GM12872 (cell line): ENCODE measurements around the gene LRP1B.

ENCODE experiments used
- TF ChIP-seq, protein P1 (sequence below): IDR thresholded peaks from 3 replicates; pipeline ENCODE4 v1.5.1; 2011; ENCODE audit warnings: low read depth, mild to moderate bottlenecking, low read length, moderate library complexity; ENCODE audit not compliant: insufficient read depth

LRP1B gene

DNA sequence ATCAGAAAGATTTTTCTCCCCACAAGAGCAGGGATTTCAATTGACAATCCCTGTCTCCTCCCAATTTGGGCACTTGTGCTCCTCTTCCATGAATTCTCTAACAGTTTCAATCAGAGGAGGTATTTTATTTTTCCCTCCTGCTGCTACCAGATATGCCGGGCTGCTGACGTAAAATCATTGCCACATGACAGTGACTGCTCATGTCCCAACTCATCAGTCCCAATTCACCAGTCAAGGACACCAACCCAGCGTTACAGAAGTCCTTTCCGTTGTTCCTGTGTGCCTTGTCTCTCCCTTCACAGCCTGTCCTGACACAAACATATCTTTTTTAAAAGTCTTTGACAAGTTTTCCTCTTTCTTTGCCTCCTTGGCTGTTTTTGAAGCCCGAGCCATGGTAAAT, 540.2 kb downstream of the LRP1B start:
- TF ChIP-seq, protein P1, sequence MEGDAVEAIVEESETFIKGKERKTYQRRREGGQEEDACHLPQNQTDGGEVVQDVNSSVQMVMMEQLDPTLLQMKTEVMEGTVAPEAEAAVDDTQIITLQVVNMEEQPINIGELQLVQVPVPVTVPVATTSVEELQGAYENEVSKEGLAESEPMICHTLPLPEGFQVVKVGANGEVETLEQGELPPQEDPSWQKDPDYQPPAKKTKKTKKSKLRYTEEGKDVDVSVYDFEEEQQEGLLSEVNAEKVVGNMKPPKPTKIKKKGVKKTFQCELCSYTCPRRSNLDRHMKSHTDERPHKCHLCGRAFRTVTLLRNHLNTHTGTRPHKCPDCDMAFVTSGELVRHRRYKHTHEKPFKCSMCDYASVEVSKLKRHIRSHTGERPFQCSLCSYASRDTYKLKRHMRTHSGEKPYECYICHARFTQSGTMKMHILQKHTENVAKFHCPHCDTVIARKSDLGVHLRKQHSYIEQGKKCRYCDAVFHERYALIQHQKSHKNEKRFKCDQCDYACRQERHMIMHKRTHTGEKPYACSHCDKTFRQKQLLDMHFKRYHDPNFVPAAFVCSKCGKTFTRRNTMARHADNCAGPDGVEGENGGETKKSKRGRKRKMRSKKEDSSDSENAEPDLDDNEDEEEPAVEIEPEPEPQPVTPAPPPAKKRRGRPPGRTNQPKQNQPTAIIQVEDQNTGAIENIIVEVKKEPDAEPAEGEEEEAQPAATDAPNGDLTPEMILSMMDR: no peak

DNA sequence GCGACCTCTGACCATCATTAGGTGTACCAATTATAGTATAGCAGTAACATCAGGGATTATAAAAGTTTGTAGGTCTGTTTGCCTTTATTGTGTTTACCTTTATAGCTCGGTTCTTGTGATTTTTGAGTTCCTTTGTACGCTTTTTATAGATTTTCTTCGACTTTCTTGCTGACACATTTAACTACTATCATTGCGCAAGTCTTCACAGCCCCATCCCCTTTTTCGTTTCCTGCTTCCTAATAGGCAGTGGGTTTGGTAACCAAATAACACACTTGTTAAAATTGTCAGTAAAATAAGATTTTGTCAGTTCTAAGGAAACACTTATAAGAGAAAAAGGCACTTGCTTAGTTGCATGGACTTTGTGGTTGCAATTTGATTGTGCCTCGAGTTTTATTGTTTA, 541.5 kb downstream of the LRP1B start:
- TF ChIP-seq, protein P1: no peak

DNA sequence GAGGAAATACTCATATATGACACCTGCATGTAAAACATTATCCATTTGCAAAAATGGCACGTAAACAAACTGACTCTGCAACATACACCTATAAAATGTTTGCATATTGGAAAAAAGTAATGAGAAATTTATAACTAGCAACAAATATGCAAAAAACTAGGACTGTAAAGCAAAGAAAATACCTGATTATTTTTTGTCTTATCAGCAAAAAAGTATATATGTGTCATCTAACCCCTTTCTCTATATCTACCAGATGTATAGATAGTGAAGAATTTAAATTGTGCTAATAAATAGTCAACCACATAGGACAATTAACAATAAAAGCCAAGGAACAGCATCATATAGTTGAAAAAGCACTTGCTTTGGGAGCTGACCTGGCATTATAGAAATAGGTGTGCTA, 543.8 kb downstream of the LRP1B start:
- TF ChIP-seq, protein P1: no peak

DNA sequence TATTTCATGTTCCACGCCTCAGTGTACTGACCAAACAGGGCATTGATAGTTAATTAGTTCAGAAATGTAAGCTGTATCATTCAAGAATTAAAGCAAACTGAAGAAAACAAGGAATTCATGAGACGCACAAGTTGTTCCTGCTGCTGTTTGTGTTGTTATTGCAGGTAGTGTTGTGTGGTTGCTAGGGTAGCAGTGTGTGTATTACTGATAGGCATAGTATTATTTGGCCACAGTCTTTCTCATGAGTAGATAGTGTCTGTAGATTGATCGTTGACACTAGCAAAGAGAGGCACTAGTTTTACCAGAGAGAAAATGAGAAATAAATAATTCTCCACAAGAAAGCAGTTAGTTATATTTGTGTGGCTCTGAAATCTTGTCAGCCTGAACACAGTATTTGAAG, 548.6 kb downstream of the LRP1B start:
- TF ChIP-seq, protein P1: no peak

DNA sequence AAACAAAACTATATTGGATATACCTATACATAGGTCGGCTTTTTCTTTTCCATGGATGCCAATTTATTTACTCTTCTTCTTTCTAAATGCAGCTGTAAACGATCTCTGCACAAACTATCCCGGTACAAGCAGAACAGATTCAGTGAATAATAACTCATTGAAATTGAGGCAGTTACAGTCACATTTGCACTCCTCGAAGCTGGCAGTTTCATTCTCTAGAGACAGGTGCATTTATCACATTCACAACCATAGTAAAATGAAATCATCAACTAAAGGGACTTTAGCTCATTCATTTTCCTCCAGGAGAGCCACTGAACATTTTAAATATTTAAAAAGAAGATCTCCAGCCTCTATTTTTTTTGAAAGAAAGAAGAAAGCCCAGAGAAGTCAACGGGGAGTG, 551.7 kb downstream of the LRP1B start:
- TF ChIP-seq, protein P1: no peak

DNA sequence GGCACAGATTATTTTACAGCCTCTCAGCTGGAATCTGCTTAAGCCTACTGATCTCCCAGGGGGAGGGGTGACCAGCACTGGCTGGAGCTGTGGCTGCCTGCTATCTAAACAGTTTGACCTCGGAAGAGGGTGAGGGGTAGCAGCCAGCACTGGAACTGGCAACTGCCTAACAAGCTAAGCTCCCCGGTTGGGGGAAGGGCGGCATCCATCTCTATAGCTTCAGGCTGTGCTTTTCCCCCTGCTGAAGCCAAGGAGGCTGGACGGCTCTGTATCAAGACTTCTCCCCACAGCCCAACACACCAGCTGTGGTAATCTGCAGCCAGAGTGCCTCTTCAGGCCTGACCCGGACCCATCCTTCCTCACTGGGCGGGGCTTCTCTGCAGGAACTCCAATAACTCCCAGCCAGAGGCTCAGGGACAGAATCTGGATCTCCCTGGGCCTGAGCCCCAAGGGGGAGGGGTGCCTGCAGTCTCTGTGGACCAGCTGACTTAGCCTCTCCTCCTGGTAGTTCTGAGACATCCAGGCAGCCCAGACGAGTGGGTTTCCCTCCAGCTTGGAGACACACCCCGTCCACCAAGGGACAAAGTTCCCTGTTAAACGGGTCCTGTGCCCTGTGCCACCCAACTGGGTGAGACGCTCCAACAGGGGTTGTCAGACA, 560.2 kb downstream of the LRP1B start:
- TF ChIP-seq, protein P1: no peak

DNA sequence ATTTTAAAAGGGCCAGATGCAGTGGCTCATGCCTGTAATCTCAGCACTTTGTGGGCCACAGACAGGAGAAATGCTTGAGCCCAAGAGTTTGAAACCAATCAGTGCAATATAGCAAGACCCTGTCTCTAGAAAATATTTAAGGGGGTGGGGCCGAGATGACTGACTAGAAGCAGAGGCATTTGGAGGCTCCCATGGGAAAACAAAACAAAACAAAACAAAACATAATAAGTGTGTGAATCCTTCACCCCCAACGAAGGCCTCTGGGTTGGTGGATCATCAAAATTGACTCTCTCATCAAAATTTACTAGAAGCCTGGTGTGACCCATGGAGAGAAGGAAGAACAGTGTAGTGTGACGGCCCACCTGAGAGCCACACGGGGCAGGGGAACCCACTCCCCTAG, 560.9 kb downstream of the LRP1B start:
- TF ChIP-seq, protein P1: no peak
